Measurements from ENCODE around the gene TAL1.

The TAL1 gene

GRCh38 chr1:47186267-47187185 lies 45.5 kb downstream of the TAL1 start:
- DNase-seq = no peak

DNA sequence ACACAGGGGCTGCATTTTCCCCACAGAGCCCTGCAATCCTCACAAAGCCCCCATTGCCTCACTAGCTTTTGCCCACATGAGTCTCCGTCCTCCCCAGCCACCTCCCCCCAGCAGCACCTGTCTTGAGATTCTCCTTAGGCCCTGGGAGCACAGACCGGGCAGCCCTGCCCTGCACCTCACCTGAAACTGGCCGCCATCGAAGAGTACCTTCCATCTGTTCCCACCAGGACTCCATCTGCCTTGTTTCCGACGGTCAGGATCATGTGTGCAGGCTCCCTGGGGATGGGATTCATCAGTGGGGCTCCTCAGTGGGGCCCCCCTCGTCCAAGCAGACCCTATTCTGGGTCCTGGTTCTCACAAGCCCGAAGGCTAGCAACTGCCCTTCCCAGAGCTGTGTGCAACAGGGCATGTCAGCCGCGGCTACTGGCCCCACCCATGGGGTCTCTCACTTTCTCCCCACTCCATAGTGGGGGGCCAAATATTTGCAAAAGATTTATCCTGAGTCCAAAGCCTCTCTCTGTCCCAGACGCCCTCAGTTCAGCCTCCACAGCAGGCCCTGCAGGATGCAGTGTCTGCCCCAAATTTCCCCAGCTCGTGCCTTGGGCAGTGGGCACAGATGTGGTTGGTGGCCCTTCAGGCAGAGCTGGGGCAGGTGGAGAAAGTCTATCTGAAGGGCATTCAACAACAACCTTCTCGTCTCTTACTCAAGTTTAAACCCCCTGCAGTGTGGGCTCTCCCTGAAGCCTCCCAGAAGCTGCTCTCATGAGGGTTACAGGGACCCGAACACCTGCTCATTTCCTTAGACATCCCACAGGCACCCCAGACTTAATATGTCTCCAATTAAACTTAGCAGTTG lies 47.0 kb downstream of the TAL1 start:
- no peak for DNase-seq

DNA sequence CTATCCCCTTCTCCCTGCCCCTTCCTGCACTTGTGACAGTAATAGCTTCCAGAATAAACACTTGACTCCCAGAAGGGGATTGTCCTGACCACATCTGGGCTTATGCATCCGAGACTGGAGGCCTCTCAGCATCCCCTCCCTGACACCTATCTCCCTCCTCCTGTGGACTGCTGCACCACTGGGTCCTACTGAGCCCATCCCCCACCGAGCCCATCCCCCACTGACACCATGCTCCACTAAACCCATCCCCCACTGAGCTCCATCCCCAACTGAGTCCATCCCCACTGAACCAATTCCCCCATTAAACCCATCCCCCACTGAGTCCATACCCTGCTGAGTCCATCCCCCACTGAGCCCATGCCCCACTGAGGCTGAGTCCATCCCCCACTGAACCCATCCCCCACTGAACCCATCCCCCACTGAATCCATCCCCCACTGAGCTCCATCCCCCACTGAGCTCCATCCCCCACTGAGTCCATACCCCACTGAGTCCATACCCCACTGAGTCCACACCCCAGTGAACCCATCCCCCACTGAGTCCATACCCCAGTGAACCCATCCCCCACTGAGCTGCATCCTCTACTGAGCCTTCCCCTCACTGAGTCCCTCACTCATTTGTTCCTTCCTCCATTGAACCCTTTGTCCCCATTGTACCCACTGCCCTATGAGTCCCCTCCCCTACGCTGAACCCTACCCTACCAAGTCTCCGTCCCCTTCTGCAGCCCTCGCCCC lies 47.8 kb downstream of the TAL1 start:
- no peak for DNase-seq

DNA sequence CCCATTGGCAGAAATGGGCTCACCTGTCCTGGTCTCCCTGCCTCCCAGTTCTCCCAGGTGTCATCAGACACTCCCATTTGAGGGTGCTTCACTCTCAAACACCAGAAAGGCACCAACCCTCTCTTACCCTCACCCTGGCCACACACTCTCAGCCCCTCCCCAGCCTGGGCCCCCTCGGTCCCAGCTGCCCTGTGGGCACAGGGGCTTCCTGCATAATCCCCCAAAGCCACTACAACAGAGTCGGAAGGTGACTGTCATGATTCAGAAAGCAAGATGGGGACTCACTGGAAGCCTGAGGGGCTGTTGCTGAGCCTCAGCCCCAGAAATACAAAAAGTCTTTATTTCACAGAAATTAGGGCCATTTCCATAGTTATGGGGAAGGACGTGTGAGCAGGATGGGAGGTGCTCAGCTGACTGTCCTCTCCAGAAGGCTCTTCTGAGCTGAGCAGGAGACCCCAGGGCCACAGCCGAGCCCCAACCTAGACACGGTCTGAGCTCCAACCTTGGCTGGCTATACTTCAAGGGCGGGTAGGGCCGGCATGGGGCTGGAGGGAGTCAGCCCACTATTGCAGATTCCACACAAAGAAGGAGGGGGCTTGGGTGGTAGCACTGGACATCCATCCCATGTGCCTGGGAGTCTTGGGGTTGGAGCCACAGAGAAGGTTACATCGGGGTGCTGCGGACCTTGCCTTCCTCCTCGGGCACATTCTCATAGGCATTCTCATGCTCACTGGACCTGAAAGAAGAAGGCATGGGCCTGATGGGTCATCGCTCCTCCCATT lies 48.5 kb downstream of the TAL1 start:
- no peak for DNase-seq

DNA sequence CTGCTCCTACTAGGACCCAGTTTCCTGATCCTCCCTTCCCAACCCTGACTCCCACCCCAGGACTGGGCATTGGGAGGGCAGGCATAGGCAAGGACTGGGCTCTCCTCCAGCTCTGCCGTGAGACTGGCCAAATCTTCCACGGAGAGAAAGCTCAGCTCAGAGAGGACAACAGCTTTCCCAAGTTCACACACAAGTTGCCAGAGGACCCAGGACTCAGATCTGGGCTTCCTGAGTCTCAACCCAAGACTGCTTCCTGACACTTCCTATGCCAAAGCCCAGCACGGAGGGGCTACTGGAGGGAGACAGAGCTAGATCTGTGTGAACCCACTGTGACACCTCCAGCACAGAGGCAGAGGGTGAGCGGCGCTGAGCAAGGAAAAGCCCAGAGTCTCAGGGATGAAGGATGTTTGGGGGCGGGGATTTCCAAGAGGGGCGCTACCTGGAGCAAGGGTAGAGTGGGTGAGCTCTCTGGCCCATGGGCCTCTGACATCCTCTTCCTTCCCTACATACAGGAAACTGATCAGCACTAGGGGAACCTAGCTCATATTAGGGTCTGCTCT lies 49.3 kb downstream of the TAL1 start:
- DNase-seq = no peak

GRCh38 chr1:47181955-47182675 lies 49.9 kb downstream of the TAL1 start:
- DNase-seq = no peak

DNA sequence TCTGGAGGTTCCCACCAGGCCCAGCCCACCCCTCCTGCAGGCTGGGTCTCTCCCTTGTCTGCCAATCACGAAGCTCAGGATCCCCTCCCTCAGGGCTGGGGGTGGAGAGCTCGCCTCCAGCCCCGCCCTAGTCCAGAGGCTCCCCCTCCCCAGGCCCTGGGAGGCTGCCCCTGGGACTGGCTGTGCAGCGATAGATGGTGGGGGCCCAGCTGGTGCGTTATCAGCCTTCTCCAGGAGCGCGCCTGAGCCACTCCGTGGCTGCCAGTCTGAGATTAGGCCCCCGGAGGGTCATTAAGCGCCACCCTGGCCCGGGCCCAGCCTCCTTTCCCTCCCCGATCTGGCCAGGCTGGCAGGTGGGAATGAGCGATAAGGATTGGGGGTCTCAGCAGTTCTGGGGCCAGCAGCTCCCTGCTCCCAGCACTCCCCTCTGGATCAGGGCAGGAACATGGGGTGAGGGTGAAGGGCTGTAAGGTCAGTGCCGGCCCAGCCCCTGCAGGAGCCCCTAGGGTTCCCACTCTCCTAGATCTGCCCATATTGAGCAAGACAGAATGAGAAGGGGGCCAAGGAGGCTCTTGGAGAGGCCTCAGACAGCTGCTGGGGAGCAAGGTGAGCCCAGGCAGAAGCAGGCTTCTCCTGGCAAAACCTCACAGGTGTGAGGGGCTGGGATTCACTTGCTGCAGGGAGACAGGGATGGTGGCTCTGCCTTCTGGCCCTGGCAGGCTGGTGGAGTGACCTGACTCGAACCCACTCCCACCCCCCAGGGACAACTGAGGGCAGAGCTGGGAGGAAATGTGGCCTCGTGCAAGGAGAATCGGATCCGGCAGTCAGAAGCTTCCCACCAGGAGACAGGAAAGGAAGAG lies 50.7 kb downstream of the TAL1 start:
- no peak for DNase-seq

GRCh38 chr1:47180603-47181094 lies 51.4 kb downstream of the TAL1 start:
- no peak for DNase-seq

- no peak for DNase-seq
Measured at GRCh38 chr1:47179988-47180563, 51.9 kb downstream of the TAL1 start.

DNA sequence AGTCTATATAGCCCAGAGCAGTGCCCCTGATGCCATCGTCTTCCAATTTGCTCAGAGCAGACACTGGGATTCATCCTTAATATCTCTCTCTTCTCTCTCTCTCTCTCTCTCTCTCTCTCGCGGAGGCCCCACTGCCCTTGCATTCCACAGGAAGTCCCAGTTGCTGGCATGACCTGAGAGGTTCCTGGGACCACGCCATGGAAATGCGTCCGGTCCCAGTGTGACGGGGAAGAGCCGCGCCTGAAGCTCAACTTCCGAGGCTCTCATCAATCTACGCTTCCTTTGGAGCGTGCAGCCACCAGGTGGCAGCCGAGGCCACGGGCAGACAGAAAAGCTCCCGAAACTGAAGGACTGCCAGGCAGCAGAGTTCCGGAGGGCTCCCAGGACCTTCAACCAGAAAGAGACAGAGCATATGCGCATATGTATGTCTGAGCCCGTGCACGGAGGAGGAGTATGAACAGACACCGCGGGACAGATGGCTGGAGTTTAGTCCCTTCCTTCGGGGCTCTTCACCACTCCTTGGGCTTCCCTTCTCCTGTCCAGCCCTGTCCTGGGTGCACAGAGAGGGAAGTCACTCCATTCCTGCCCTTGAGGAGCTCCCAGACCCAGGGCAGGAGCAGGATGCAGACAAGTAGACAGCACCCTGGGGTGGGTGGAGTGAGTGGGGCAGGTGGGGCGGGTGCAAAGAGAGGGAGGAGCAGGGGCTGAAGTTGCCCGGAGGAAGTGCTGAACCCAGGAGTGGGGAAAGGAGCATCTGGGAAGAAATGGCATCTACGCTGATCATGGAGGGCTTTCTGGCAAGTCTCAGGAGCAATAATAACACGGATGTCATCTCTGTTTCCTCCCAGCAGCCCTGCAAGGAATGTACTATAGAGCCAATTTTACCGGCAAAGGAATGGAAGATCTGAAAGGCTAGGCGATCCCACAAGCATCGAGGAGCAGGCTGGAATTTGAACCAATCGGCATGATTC lies 52.7 kb downstream of the TAL1 start:
- DNase-seq = peak; percentile 61

- DNase-seq = no peak
Measured at GRCh38 chr1:47178654-47179016, 53.4 kb downstream of the TAL1 start.

GRCh38 chr1:47178020-47178419 lies 54.0 kb downstream of the TAL1 start:
- DNase-seq = no peak

- DNase-seq = no peak
Measured at GRCh38 chr1:47175227-47175934, 56.6 kb downstream of the TAL1 start.

DNA sequence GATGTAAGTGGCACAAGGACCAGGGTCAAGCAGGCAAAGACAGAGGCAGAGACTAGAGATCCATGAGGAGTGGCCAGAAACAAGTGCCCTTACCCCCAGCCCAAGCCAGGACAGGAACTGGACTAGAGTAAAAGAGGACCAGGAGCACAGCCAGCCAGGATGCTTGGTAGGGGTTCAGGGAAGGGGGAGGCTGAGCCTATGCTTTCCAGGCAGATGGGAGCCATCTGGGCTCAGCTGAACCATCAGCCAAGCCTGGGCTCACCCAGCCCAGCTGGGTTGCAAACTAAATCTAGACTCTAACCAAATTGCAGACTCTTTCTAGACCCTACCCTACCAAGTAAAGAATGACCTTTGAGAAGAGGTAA lies 57.4 kb downstream of the TAL1 start:
- DNase-seq = no peak

DNA sequence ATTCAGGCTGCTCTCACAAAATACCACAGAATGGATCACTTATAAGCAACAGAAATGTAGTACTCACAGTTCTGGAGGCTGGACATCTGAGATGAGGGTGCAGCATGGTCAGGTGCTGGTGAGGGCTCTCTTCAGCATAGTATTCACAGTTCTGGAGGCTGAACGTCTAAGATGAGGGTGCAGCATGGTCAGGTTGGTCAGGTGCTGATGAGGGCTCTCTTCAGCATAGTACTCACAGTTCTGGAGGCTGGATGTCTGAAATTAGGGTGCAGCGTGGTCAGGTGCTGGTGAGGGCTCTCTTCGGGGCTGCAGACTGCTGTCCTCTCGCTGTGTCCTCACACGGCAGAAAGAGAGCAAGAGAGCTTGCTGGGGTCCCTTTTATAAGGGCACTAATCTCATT lies 59.2 kb downstream of the TAL1 start:
- DNase-seq = no peak
